Fibroblast of mammary gland (primary cell): ENCODE results near the gene BCR.
"Not testable (repeated sequence)": the region's sequence is repeated elsewhere in the genome, so short reads cannot be mapped to it uniquely, and the experiment has no call there.

Source experiments
- DNase-seq: peaks from one replicate; pipeline ENCODE4 v3.0.0-alpha.2; 2010; ENCODE audit warnings: low read depth
- H3K4me3 ChIP-seq: 2 replicates; pipeline ENCODE4 v1.5.1; 2011; ENCODE audit warnings: low read depth, mild to moderate bottlenecking, low read length, moderate library complexity; ENCODE audit not compliant: control insufficient read depth
- TF ChIP-seq, protein P1 (sequence below): conservative IDR thresholded peaks from 2 replicates; pipeline ENCODE4 v1.5.1; 2011; ENCODE audit warnings: low read depth, low read length, inconsistent platforms; ENCODE audit not compliant: control insufficient read depth, insufficient read depth

Gene BCR

DNA sequence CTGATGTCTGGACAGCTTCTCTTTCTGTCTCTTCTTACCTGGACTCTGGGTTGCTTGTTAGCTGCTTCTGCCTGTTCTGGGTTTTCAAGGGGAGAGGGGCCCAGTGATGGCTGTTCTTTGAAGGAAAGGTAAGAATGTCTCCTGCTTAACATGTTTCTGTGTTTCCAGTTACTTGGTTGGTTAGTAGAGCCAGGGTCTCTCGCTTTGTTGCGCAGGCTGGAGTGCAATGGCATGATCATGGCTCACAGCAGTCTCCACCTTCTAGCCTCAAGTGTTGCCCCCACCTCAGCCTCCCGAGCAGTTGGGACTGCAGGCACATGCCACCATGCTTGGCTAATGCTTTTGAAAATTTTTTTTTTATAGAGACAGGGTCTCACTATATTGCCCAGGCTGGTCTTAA lies 126.6 kb downstream of the BCR start:
- TF ChIP-seq, protein P1, sequence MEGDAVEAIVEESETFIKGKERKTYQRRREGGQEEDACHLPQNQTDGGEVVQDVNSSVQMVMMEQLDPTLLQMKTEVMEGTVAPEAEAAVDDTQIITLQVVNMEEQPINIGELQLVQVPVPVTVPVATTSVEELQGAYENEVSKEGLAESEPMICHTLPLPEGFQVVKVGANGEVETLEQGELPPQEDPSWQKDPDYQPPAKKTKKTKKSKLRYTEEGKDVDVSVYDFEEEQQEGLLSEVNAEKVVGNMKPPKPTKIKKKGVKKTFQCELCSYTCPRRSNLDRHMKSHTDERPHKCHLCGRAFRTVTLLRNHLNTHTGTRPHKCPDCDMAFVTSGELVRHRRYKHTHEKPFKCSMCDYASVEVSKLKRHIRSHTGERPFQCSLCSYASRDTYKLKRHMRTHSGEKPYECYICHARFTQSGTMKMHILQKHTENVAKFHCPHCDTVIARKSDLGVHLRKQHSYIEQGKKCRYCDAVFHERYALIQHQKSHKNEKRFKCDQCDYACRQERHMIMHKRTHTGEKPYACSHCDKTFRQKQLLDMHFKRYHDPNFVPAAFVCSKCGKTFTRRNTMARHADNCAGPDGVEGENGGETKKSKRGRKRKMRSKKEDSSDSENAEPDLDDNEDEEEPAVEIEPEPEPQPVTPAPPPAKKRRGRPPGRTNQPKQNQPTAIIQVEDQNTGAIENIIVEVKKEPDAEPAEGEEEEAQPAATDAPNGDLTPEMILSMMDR = no peak
- DNase-seq = no peak
- H3K4me3 ChIP-seq = no peak overlapping the region

DNA sequence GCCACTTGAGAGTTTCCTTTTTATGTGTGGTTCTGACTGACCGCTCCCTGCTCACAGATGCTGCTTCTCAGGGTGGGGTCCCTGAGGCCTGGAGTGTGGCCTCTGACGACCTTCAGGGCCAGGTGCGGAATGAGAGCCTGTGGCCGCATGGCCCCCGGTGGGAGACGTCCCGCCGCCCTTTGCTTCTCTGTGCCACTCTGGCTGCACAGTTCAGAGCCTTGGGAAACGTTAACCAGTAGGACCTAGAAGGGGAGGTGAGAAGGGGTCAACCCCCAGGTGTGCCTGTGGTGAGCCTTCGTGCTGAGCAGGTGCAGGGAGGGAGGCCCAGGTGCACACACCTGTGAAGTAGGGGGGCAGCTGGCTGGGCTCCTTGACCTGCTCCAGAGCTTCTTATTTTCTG lies 127.2 kb downstream of the BCR start:
- not testable (repeated sequence) for DNase-seq, H3K4me3 ChIP-seq

DNA sequence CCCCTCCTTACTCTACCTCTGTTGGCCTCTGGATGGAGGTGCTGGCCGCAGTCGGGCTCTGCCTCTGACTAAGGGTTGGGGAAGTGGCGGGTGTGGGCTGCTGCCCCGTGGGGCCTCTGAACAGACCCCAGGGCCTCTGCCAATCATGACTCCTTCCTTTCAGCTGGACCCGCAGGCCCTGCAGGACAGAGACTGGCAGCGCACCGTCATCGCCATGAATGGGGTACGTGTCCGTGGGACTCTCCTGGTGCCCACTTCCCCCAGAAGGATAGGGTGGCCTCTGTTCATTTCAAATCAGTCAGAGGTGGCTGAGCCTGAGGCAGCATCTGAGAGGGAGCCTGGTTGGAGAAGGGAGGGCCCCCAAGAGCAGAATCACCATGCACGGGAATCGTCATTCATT lies 129.0 kb downstream of the BCR start:
- not testable (repeated sequence) for H3K4me3 ChIP-seq, DNase-seq

DNA sequence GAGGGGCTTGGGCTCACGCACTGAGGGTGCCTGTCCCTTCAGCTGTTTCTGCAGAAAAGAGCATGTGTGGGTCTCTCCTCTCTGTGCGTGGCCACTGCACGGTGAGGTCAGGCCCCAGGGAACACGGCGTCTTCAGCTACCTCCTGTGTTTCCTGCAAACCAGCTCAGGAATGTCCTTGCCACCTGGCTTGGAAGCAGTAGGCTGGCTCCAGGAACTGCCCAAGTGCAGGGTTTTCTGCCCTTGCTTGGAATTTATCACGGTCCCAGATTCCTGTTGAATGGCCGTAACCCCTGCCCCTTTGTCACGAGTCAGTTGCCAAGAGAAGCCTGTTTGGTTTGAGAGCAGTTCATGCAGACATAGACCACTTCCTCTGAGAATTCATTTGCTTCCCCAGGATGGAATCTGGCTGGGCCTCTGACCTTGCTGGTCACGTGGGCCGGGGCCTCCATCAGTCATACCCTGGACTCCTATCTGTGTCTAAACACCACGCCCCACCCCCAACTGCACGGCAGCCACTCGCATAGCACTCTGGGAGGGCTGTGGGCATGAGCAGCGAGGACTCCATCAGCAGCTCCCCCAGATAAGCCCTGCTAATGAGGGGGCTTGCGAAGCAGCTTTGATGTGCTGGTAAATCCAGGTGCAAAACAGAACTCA lies 130.3 kb downstream of the BCR start:
- DNase-seq, H3K4me3 ChIP-seq: not testable (repeated sequence)

DNA sequence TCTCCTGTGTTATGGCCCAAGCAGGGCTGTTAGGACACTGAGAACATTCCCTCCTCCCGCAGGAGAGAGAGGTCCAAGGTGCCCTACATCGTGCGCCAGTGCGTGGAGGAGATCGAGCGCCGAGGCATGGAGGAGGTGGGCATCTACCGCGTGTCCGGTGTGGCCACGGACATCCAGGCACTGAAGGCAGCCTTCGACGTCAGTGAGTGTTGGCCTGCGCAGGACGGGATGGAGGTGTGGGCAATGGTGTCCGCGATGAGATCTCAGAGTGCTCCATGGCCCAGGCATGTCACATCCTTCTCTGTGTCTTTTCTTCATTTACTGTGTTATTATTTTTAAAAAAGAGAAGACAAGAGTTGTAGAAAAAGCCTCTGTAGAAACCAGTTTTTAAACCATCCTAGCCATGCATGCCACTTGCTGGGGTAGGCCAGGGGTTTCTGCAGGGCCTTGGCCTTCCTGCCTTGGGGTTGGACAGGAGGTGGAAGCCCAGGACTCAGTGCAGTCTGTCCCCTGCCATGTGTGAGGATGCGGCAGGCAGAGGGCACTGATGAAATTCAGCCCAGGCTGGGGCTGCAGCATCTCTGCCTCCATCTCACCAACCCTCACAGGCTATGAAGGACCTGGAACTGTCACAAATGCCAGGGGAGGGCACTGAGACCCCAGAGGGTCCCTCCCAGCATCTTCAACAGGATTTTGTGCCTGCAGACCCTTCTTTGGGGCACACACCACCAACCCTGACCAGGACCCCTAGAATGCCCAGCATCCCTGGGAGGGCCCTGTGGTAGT lies 131.5 kb downstream of the BCR start:
- DNase-seq, H3K4me3 ChIP-seq: not testable (repeated sequence)

DNA sequence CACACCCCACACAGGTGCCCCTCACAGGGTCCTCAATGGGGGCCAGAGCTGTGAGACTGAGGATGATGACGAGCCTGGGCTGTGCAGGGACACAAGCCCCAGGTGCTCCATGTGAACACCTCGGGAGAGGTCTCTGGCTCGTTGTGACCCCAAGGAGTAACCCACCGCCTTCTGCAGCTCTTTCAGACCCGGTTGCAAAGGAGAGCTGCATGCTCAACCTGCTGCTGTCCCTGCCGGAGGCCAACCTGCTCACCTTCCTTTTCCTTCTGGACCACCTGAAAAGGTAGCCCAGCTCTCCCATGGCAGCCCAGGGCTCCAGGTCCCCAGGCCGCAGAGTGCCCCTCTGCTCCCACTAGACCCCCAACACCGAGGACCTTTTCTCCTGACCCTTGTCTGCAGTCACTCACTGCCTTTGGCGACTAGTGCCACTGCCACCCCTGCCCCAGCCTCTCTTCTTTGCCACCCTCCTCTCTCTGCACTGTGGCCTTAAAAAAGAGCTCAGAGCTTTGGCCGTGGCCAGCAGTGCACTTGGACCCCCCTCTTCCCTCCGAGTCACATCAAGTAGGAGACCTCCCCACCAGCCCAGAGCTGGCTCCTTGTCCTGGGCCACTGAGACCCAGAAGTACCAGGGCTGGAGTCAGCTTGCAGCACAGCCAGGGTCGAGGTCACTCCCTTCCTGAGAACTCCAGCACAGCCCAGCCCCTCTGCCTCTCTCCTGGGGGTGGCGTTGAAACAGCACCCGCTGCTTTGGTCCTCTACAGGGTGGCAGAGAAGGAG lies 133.7 kb downstream of the BCR start:
- TF ChIP-seq, protein P1 = no peak
- H3K4me3 ChIP-seq = no peak overlapping the region

DNA sequence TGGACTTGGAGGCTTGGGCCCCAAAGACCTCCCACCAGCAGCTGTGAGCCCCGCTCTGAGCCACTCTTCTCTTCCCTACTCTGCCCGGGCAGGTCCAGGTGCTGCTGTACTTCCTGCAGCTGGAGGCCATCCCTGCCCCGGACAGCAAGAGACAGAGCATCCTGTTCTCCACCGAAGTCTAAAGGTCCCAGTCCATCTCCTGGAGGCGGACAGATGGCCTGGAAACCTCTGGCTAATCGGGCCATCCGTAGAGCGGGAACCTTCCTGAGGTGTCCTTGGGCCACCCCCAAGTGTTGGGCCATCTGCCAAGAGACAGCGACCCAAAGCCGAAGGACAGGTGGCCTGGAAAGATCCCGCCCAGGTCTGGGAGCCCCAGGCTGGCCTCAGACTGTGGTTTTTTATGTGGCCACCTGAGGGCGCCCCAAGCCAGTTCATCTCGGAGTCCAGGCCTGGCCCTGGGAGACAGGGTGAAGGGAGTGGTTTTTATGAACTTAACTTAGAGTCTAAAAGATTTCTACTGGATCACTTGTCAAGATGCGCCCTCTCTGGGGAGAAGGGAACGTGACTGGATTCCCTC lies 135.1 kb downstream of the BCR start:
- TF ChIP-seq, protein P1 = peak; percentile 54
- DNase-seq = peak; percentile 68
- H3K4me3 ChIP-seq = no peak overlapping the region

More for the DNA sequence above, 133.7 kb downstream of the BCR start:
- no peak for DNase-seq

DNA sequence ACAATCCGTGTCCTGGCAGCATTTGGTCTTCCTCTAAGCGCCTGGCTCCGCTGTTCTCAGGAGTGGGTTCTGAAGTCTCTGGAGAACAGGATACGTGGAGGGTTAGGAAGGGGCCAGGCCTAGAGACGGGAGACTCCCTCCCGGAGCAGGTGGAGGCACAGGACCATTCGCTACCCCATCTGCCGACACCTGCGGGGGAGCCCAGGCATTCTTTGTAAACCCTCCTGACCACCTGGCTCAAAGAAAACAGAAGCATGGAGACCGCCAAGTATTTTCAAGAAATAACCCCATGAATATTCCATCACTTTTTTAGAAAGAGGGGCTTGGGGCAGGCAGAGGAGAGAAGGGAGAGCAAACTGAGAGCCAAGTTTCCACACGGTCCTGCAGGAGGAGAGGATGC lies 136.3 kb downstream of the BCR start:
- not testable (repeated sequence) for DNase-seq, H3K4me3 ChIP-seq

DNA sequence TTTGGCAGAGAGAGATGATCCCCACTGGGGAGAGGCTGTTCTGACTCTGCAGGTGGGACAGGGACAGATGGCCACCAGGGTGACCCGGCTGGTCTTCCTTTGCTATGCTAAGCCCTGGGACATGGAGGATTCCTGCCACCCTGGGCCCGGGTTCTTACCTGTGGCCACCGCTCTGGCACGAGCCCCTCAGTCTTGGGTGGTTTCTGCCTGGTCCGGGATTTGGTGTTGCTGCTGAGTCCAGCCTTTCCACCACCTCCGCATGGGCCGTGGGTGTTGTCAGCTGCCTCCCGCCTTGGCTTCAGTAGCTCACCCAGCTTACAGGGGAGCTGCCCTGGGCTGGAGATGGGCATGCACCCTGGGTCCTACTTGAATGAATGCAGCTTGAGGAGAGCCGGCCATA lies 138.0 kb downstream of the BCR start:
- DNase-seq, H3K4me3 ChIP-seq: not testable (repeated sequence)

DNA sequence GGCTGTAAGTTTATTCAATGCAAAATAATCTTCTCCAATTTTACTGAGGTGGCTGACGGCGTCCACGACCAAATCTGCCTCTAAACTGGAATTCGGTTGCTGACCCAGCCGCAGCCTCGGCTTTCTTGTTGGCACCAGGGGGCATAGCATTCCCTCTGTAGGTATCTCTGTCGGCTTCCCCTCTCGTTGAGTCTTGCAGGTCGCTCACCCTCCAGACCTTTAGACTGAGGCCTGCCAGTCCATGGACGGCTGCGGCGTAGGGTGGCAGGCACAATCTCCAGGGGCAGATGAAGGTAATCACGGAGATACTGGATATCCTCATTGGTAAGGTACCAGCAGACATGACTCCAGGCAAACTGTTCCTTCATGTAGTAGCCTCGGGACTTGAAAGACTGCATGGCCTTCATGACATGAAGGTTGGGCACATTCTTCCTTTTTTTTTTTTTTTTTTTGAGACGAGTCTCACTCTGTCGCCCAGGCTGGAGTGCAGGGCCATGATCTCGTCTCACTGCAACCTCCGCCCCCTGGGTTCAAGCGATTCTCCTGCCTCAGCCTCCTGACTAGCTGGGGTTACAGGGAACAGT lies 142.3 kb downstream of the BCR start:
- not testable (repeated sequence) for DNase-seq, H3K4me3 ChIP-seq

DNA sequence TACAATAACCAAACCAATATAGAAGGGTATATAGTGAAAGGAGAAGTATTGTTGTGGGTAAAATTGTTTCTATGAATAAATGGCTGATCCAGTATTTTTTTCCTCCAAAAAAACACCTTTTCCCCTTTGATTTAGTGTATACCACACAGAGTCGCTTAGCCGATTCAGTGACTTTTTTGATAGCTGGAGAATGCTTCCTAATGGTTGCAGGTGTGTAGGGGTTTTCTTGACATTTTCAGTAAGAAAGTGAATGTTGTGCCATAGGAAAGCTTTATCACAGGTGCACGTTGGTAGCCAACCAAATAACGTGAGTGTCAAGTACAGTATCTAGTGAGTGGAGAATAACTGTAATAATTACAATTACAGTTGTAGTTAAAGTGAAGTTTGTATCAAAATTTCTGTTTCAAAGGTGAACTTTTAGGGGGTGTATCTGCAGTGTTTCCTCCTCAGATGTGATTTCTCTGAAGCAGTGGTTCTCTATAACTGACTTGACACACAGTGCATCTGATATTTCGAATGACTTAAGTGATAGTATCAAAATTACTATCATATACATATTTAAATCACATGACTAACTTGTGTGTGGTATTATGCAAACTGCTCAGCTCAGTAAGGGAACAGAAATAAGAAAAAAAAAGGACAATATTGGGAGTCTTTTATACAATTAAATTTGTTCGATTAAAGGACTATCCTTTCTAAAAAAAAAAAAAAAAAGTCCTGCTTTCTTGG lies 143.8 kb downstream of the BCR start:
- not testable (repeated sequence) for H3K4me3 ChIP-seq, DNase-seq
